HG02943 (cell line): Measurements from ENCODE around the gene EML4.

Experiments
- ATAC-seq: cut with Tn5 transposase; IDR thresholded peaks from one replicate; pipeline ENCODE4 v1.9.1; 2021; ENCODE audit warnings: mild to moderate bottlenecking, low read depth, moderate library complexity; ENCODE audit not compliant: unreplicated experiment

Gene EML4

DNA sequence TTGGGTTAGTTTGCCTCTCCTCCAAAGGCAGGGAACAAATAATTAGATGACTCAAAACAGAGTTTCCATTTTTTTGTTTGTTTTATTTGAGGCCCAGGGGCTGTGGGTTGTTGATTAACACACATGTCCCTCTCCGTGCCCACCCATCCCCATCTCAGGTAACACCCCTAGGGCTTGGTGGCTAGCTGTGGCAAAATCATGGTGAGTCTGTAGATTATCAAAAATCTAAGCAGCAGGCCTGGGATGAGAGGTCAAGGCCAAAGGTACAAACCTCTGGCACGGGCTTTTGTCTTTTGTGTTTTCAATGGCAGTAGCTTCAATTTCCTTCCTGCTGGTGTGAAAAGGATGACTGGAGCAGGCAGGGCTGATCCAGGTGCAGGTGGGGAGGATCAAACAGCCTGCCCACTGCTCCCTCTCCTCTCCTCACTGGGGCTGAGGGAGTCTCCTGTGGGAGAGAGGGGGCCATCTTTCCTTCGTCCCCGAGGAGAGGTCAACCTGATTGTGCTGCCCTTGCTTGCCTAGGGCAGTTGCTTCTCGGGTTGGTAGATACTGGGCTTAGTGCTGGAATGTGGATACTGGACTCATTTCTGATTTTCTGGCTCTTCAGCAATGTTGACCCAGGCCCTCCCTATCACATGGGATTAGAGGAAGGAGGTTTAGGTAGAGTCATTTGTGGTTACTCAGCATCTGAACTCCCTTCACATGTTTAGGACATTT is 31.9 kb upstream of the EML4 start:
- no peak for ATAC-seq

DNA sequence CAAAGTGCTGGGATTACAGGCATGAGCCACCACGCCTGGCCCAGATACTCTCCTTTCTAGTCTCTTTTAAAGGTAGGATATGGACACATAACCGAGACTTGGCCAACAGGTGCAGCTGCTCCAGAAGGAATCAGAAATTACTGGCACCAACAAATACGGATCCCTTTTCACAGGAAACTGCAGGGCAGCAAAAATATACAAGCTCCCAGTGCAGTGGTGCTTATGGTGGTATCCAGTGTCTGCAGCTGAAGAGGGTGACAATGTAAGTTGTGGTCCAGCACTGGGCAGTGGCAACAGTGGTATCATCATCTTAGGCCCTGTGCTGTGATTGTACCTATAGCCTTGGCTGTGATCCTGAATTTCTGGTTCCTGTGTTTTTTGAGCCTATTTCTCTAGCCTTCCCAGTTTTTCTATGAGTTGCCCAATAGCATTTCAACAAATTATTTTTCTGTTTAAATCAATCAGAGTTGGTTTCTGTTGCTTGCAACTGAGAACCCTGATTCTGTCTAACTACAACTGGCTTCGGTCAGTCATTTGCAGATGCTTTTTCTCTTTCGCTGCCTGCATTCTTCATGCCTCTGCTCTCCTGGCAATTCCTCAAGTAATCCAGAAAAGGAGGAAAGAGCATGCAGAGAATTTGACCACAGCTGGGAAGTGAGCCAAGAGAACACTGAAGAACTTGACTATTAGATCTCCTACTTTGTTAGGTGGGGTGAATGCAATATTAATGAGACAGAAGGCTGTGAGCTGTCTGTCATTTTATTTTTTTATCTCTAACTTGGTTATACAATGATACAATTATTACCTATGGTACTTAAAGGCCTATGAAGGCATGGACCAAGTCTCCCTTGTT is 30.8 kb upstream of the EML4 start:
- ATAC-seq = no peak

DNA sequence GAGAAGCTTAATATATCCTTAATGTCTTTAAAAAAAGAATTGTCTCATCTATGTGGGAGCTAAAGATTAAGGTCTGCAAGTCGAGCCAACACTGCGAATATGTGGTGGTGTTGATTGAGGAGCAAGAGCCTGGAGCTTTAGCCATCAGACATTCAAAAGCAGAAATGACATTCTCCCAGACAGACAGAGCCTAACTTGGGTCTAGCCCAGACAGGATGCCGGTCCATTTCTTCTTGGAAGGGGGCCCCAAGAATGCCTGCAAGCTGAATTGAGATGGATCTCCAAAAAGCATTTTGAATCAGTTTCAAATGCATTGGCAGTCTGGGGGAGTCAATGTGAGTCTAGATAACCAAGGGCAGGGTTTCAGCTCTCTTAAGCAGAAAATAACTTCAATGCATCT is 30.1 kb upstream of the EML4 start:
- ATAC-seq = no peak

DNA sequence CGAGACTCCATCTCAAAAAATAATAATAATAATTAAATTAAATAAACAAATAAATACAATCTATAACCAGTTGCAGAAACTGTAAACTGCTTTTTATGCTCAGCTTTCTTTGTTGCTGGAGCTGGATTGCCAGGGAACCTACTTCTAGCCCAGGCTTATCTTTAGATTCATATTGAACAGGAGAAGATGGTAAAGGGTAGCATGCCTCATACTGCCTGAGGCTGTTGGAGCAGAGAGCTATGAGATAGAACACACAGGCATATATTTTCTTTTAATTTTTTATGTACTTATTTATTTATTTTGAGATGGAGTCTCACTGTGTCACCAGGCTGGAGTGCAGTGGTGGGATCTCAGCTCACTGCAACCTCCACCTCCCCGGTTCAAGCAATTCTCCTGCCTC is 28.7 kb upstream of the EML4 start:
- no peak for ATAC-seq

DNA sequence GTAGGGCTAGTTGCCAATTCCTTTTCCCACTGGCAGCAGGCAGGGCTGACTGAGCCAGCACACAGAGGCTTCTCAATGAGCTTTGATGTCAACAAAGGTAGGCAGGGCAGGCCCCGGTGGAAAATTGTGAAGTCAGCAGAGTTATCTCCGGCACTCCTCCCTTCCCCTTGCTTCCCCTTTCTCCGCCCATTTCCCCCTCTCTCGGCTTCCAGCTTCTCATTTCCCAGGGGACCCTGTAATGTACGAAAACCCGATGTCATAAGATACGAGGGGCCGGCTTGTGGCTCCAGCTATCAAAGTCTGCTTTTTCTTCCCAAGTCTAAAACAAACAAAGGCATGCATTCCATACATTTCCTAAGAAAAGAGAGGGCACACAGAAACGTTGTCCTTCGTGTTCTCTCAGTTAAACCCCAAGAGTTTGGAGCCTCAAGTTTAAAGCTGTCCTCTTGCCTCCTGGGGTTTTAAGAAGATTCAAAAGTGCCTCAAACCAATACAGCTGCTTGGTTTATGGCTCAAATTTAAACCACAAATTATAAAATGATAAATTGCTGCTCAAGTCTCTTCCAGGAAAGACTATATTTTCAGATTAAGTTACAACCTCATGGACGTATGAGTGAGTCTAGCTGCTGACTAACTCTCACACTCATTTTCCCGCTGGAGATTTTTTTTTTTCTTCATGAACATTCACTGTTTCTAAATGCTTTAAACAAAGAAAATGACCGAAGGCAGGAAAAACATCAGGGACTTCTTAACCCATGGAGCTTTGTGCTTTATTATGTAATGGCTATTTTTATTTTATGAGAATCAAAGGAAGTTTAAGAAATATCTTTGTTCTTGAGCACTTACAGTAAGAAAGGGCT is 27.2 kb upstream of the EML4 start:
- ATAC-seq = no peak

DNA sequence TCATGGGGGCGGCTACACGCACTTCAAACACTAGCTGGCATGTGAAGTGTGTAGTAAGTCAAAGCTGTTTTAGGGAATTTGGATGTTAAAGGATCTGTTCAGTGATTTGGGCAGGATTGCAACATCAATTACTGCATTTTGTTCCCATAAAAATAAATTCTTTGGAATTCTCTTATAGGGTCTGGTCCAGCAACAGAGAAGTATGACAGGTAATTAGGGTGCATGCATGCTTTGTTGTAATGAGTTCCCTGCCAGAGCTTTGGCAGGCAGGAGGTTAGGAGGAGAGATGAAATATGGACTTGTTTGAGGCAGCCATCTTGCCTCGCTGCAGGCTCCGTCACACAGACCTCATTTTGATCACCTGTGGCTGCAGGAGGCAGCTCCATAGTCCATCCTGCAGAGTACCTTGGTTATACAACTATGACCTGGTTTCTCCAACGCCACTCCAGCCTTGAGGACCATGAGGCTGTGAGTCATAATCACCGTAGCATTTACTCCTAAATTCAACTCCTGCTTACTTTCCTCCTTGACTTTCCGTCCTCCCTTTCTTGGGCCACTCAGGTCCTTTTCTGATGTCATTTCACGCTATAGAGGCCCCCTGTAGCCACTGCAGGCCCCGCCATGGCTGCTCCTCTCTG is 26.5 kb upstream of the EML4 start:
- no peak for ATAC-seq

DNA sequence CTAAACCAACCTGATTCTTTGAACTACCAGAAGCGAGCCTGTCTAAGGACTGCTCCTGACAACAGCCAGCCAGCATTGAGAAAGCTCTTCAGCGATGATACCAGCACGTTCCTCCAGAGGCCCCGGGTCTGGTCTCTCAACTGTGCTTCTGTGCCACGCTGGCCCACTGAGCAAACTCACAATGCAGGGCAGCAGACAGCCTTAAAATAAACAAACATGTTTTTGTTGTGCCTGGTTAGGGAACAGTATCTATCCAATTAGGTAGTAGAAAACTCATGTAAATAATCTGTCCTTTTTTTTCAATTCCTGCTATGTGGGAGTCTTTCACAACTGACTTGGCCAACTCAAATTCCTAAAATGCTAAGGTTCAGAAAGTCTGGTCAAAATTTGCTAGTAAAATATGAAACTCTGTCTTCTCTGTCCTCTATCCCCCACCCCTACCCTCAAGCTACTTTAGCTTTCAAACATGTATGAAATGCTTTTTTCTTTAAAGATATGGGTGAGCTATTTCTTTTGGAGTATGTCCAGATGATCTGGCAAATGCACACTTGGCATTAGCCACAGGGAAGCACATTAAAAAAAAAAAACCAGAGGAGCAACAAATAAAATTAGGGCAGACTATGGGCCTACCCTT is 21.4 kb upstream of the EML4 start:
- ATAC-seq = no peak

DNA sequence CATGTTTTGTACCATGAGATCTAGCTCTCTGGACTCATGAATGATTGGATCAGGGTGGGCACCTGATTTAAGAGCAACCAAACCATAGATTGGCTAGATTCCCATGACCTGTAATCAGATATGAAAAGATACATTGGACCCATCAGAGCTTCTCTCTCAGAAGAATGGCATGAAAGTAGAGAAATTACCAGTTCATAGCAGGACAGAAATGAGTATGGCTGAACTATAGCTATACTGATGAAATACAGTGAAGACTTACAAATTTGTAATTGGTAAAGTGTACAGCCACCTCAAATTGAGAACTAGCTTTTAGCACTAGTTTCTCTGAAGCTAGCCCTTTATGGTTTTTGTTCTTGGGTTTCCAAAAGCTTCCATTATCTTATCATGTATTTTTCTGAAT is 19.0 kb upstream of the EML4 start:
- no peak for ATAC-seq

DNA sequence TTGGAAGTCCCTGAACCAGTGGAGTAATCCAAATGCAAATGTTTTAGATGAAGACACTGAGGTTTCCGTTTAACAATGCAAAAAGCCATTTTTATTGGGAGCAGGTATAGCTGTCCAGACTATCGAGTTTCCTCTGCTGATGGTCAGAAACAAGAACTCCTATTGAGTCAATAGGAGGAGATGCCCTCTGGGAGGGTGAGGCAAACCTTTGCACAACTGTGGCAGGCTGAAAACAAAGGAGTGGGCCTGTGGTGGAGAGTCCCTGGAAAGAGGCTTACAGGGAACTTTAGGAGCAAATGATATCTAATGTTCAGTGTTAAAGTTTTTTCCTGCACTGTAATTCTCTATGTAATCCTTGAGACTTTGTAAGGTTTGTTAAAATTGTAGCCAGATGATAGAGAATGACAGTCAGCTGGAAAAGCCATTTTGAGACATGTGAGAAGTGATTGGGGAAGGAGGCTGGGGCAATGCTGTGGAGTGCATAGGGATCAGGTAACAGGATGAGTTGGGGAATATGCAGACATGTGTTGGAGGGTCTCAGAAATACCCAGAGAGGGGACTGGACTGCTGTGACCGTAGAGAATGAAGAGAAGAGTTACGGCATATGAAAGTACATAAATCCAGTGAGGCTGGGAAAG is 15.1 kb upstream of the EML4 start:
- no peak for ATAC-seq

DNA sequence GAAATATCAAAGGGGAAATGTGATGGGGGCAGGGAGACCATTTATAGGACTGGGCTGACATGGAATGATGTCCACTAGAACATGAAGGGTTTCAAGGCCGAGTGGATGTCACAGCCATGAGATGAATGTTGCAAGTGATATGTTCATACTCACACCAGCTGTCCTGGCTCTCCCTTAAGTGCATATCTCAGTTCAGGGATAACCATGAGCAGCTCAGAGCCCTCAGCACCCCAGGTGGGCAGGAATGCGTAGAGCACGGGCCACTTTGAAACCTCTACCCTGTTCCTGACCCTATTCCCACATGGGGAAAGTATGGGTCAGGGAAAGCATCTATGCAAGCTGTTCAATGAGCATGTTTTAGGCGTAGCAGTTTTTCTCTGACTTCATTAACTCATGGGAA is 12.4 kb upstream of the EML4 start:
- no peak for ATAC-seq

DNA sequence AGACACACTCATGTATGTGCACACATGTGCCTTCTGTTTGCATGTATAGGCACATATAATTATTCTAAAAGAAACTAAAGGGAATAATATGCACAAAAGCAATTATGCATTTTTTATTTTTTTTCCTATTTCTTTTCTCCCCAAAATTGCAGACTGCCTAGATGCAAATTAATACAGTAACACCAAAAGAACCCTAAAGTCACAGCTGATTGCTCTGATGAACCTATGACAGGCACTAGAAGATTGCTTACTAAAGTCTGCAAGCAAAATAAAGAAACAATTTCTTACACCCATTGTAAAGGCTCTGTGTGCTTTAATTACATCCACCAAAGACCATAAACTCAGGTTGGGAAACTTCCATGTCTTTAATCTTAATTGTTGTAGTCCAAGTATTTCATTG is 7.7 kb upstream of the EML4 start:
- ATAC-seq = no peak

DNA sequence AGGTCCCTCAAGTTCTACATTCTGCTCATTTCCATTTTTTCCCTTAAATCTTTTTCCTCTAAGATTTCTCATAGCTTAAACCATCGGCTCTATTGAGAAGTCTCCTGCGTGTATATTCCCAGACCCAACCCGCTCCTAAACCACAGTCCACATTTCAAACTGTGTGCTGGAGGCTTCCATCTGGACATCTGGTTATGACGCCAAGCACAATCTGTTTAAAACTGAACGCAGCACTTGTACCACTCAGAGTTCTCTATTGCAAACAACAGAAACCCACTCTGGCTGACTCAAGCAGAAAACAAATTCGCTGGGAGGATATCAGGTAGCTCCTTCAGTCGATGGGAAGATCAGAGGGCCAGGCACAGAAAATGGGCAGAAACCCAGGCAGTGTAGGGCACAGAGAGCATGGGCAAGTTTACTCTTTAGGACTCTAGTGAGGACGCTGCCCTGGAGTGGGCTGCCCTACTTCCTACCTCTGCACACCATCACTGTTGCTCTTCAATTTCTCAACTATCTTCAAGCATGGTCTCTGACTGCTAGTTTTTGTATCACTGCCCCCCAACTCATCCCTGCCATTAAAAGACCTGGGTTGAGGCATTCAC is 5.6 kb upstream of the EML4 start:
- no peak for ATAC-seq

DNA sequence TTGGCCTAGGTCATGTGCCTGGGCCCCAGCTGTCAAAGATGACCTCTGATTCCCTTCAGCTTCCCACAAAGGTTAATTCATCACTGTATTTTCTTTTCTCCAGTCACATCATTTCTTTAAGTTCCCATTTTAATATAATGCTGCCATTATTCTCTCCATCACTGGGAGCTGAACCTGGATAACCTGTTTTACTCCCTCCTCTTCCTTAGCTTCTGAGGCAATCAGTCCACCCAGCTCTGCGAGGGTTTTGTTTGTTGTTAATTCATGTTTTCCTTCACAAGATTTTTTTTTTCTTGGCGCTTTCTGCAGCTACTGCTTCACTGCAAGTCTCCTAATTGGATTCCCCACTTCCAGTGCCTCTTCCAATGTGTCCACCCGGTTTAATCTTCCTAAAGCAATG is 5.1 kb upstream of the EML4 start:
- no peak for ATAC-seq

DNA sequence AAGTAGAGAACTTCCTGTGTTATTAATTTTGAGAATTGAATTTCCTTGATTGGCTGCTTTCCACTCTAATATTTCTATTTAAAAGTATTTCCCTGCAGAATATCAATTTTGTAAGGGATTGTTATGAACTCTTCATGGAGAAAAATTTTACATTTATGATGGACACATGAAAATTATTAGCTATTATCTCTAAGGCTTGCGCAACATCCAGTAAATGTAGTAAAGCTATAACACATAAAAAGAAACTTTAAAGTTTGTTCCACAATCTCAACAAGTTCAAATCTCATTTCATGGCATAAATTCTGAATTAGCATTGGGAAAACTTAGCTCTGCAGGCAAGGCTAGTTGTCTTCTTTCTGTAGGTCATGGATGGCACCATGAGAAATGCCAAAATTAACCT is 4.2 kb upstream of the EML4 start:
- ATAC-seq = no peak

DNA sequence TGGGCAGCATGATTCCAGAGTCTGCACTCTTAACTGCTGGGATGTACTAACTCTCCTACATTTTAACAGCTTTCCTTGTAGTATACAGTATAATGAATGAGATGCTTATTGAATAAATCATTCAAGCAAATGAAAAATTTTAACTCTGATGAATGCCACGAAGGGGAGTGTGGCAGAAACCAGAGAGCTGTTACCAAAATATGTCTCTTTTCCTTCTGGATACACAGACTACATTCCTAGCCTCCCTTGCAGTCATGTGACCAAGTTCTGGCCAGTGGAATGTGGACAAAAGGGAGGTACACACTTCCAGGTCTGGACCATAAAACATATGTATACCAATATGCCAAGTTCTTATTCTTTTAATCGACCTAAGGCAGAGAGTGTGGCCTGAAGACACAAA is 1.7 kb upstream of the EML4 start:
- no peak for ATAC-seq

DNA sequence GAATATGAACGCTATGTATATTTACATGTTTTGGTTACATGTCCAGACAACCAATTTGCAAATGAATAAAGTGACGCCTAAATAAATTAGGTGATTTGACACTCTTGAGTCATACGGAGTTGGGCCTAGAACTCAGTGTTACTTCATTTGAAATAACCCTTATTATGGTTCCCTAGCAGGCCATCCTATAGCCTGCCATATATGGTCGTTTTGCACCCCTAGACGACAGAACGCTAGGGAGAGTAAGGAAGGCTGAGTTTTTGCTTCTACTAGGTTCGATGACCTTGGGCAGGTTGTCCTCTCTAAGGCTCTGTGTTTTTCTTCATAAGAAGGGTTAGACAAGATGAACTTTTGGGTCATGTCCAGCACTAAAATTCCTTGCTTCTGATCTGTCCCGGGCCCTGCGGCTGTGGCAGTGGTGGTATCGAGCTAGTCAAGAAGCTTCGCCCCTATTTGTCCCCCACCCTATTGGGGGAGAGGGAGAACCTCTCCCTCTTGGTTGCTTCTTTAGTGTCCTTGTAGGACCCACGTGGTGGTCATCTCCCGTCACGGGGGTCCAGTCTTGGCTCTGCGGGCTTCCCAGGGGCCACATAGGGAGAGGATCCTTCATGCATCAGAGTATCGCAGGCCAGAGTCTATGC is 574 bp upstream of the EML4 start:
- no peak for ATAC-seq

DNA sequence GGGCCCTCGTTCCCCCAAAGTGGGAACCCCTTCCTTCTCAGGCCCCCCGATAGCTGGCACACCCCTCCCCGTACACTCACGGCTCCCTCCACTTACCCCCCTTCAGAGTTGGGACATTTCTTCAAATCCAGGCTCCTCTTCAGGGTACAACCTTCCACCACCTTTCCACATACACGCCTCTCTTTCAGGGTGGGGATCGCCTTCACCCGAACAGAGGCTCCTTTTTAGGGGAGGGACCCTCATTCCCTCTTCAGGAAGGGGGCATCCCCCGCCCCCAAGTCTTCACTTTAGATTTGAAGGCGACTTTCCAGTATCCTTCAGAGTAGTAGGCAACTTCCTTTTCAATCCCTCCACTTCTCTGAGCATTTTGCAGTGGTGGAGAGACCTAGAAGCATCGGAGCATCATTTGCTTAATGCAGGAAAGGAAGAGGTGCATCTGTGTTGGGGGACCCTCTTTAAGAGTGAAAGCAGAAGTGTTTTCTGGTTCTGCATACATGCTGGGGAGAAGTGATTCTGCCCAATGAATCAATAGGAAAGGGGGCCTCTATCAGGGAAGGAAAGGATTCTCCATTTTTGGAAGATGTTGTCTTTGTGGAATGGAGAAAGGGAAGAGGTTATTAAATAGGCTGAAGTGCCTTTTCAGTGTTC is 845 bp downstream of the EML4 start:
- no peak for ATAC-seq

DNA sequence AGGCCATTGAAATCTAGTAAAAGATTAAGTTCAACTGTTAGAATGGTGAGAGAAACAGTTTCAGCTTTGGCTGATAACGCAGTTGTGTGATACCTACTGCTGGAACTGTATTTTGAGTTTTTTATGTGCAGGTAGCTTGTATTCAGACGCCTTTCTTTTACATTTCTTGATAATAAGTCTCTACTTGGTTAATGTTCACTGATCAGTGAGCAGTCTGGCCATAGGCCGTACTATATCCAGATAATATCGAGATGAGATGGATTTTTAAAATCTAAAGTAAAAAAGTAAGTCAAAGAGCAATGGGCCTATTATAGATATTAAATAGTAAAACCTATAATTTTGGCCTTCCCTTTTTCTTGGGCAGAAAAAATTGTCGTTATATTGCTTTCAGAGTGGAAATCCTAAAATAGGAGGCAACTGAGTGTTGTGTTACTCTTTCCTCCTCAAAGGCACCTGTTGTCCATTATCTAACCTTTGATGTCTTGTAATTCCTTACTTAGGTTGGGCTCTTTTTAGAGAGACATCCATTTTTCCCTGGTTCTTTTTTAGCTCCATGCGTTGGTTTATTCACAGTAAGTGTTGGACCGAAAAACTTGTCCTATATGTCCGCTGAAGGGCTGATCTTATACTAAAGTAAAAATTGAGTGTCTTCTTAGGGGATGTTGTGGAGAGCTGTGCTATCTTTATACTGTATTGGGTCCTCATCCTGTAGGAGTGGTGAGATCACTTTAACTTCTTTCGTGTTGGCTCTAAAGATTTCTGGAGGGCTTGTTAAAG is 1.7 kb downstream of the EML4 start:
- no peak for ATAC-seq
